Activated CD4-positive, alpha-beta T cell treated with anti-CD3 and anti-CD28 coated beads, Interleukin-2, amount 50 U/mL, for 24 hours (primary cell): ENCODE measurements around the gene ILDR1.
"Not testable (repeated sequence)": the region's sequence is repeated elsewhere in the genome, so short reads cannot be mapped to it uniquely, and the experiment has no call there.

Source experiments
- DNase-seq, 2 donors: peaks; one replicate each; pipeline ENCODE4 v3.0.0-alpha.2; 2020; ENCODE audit warnings: low read depth in 1 of 2, low spot score in 1 of 2

Gene ILDR1

DNA sequence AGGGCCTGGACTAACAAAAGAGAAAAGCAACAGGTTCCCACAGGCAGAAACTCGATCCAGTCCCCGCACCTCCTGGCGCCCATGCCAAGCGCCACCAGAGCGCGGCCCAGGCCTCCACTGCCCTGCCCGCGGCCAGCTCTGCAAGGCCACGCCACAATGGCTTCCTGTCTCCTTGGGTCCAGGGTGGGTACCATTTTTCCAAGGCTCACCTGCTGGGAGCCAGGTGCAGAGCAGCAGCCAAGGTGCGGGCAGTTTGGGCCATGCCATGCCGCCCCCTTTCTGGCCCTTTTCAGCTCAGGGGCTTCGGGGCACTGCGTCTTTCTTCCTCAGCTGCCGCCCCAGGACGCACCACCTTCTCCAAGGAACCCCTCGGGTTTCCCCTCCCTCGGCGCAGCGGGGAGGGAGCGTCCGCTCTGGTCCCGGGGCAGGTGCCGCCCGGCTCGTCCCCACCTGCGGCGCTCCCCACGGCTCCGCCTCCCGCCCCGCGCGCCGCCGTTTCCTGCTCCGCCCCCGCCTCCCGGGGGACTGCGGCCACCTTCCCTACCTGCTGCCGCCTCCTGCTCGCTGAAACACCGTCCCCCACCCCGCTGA, at the start of gene ILDR1:
TSS of gene ILDR1 (minus strand) at position 437 of the 591 bp plus-strand sequence. CDS start at position 267, 170 bp downstream.
- DNase-seq, result no peak

DNA sequence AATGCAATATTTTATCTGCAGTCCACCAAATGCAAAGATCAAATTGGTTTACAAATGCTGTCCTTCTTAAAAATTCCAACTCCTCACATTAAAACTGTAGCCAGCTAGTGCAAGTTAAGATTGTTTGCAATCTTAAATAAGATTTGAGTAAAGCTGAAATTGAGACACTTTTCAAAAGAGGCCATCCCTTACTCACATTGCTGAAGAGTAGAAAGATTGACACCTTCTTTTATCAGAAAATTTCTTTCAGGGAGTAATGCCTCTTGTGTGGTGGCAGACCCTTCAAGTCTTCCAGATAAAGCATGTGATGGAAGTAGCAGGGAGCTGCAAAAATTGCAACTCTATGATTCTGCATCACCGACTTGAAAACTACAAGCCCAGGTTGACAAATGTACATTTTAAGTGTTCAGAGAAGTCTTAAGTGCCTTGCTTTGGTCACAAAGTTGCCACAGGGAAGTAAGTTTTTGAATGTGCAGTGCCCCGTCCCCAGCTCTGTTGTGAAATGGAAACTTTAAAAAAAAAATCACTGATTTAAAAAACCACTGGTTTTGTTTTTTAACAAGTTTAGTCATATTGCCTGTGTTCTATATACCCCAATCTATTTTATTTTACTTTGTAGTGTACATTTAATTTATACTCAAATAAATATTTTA, 45.7 kb upstream of the ILDR1 start:
- DNase-seq, result no peak

DNA sequence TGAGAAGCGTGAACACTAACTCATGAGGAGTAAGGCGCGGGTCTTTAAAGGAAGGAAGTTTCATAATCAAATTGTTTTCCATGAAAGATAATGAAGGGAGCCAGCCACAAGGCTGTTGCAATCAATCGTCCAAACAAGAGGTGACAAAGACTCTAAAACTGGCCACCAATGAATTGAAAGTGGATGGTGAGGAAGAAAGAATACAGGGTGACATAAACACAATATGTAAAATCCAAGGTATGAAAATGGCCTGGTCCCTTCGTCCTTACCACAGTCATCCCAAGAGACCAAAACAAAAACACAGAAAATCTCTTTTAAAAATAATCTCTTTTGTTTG, 45.1 kb upstream of the ILDR1 start:
- DNase-seq, result no peak

GRCh38 chr3:122066331-122067213, 44.5 kb upstream of the ILDR1 start:
- DNase-seq, result no peak

DNA sequence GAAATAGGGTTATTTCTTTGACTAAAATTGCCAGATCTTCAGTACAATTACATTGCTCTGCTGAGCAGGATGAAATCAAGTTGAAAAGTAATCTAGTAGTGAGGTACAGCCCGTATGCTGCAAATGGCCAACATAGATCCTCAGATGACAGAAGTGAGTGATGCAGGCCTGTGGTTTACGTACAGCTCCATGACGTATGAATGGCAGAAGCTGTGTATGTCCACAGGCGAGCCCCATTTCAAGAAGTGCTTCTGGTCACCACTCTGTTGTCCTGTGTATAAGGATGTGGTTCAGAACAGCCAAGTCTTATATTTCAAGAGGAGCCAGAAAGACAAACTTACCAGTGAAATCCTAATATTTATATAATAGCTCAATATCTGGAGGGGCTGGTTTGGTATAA, 42.3 kb upstream of the ILDR1 start:
- no peak for DNase-seq

GRCh38 chr3:122063908-122064307, 41.9 kb upstream of the ILDR1 start:
- no peak for DNase-seq

- DNase-seq, result no peak
These were observed 38.1 kb upstream of the ILDR1 start for GRCh38 chr3:122060040-122060698.

DNA sequence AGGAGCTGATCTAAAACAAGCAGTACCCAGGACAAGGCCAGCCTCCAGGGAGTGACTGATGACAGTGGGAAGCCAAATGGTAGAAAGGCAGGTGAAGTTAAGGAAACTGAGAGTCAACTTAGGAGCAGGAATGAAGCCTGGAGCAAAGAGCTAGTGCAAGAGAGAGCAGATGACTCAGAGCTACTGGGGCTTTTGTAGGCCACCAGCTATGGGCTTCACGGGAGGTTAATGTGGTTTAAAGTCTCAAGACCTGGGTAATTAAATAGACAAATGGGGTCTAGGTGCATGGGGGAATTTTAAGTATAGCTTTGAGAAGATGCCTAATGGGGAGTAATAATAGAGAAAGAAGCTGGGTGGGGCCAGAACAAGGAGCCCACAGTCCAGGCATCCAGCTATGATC, 36.2 kb upstream of the ILDR1 start:
- DNase-seq, result no peak

GRCh38 chr3:122057671-122058070, 35.6 kb upstream of the ILDR1 start:
- DNase-seq, result no peak

DNA sequence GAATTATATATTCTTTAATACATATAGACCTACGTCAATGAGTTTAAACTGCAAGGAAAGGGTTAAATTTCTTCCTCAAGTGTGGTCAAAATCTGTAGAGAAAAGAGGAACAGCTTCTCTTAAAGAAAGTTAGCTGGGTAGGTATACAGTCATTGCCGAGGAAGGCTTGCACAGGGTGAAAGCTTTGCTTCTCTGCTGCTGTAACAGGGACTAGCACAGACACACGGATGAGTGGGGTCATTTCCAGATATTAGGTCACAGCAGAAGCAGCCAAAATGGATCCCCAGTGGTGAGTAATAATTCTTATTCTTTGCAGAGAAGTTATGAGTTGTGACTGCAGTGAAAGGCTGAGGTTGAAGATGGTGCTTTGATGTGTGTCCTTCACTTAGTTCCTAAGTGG, 33.2 kb upstream of the ILDR1 start, which contains the start of gene CD86:
TSS of gene CD86 (plus strand) at position 148 of the 400 bp plus-strand sequence. CDS start at position 276, 128 bp downstream.
- no peak for DNase-seq

DNA sequence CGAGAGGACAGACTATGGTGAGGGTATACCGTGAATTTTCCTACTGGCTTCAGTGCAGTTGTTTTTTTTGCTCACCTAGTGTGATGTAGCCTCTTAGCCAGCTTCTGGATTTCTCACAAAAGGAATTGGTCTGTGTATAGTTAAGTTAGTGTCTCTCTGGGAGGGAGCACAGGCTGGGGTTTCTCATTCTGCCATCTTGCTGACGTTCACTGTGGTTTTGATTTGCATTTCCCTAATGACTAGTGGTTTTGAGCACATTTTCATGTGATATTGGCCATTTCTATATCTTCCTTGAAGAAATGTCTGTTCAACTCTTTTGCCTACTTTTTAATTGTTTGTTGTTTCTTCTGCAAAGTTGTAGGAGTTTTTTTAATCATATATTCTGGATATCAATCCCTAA, 30.9 kb upstream of the ILDR1 start:
- DNase-seq, result no peak

GRCh38 chr3:122047773-122048172, 25.7 kb upstream of the ILDR1 start:
- DNase-seq, result not testable (repeated sequence)

DNA sequence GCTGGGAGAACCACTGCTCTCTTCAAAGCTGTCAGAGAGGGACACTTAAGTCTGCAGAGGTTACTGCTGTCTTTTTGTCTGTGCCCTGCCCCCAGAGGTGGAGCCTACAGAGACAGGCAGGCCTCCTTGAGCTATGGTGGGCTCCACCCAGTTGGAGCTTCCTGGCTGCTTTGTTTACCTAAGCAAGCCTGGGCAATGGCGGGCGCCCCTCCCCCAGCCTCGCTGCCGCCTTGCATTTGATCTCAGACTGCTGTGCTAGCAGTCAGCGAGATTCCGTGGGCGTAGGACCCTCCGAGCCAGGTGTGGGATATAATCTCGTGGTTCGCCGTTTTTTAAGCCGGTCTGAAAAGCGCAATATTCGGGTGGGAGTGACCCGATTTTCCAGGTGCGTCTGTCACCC, 25.2 kb upstream of the ILDR1 start:
- DNase-seq, result not testable (repeated sequence)

DNA sequence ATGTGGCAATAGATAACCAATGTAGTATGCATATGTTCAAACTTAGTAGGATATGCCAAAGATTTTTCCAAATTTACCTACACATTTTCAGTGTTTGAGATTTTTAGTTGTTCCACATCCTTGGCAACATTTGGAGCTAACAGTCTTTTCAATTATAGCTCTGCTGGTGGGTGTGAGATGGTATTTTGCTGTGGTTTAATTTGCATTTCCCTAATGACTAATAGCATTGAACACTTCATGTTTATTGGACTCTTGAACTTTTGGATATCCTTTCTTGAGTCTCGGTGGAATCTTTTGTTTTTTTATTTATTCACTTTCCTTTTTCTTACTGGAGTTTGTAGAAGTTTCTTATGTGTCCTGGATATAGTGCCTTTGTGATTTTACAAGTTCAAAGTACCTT, 11.0 kb upstream of the ILDR1 start:
- no peak for DNase-seq

- DNase-seq, result no peak
These were observed 10.5 kb upstream of the ILDR1 start for GRCh38 chr3:122032531-122032930.

DNA sequence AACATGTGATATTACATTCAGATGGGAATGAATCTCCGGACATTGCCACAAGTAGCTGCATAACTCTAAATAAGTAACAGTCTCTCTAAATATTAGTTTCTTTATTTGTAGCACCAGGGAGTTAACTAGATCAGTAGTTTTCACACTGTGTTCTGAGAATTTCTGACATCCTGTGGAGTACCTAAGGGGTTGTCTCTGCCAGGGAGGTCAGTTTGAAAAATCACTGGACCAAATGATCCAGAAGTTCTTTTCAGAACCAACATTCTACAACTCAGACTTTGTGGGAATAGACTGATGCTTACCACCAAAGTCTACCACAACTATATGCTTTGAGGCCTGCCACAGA, 9.0 kb upstream of the ILDR1 start:
- DNase-seq, result no peak

DNA sequence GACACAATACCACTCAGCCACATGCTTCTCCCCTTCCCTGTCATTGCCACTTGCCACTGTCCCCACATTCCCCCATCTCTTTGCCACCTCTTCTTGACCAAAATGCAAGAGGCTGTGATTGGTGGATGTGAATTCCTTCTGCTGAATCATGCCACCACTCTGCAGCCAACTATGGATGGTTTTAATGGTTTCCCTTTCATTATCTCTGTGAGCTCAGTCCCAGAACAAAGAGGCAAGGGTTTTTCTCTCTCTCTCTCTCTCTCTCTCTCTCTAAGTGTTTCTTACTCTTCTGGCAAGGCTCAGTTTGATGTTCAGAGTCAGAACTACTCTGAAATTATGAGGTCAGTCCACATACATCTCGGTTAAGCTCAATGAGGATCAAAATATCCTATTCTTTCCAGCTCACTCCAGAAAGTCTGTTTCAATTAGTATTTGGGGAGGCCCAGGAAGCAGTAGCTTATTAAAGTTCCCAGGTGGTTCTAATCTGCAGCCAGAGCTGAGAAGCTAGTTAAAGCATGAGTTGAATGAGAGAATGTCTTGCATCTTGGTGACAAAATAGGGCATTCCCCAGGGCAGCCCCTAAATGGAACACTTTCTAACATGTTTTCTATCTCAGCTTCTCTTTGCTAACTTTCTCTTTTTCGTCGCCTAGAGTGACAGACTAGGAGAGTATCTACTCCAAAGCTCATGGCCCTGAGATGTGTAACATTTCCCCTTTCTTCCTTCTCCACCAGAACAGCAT, 8.5 kb upstream of the ILDR1 start:
- DNase-seq, result no peak

- DNase-seq, result no peak
These were observed 3.2 kb upstream of the ILDR1 start for GRCh38 chr3:122025296-122025695.

- DNase-seq, result no peak
These were observed 2.8 kb upstream of the ILDR1 start for GRCh38 chr3:122024800-122025199.

DNA sequence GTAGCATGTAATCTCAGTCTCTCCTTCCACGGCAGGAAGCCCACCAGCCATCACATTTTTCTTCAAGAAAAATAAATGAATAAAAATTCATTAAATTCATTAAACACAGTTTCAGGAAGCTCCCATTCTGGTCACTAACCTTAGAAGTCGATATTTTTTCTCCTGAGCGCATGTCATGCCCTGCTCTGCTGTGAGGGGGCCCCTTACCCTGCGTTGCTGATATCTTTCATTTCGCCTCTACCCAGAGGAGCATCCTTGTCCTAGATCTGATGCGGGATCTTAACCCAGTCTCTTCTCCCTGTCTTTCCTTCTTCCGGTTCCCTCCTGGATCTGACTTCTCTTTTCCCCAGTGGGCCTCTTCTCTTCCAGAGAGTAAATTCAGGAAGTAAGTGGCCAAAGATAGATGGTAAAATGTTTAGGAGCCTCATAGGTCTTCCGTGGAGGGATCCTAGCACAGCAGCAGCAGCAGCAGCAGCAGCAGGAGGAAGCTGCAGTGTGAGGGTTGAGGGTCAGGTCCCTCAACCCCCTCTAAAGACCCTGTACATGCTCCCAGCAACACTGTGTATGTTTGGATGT, 1.4 kb upstream of the ILDR1 start:
- DNase-seq, result no peak

DNA sequence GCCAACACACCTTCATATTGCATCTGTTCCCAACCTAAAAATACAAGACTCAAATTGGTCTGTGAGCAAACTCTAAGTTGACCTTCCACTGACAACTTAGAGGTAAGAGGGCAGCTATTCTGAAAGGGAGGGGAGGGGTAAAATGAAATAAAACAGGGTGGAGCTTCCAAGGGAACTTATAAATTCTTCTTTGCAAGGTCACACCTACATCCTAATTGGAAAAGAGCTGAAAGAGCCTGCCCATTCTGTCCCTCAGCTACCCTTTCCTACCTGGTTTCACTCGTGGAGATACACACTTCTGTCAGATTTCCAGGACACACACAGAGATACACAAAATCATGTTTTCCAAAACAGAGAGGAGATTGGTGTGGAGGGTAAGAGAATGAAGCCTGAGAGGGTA, 1.0 kb downstream of the ILDR1 start:
- no peak for DNase-seq
